ENCODE data around the gene PCDHGC4.

- TF ChIP-seq CTCF (IDR thresholded peaks at IDR 0.05) (no peak), POLR2AphosphoS5 (IDR thresholded peaks at IDR 0.05; ENCODE audit: low read depth, low read length) (no peak), SIN3A (IDR thresholded peaks at IDR 0.05; ENCODE audit: borderline replicate concordance, insufficient read depth, low read depth, low read length) (no peak), REST (IDR thresholded peaks at IDR 0.05; ENCODE audit: insufficient read depth in 1 of 2, low read depth in 2 of 2, low read length in 1 of 2) (no peak)
Measured at GRCh38 chr5:141529002-141529401, 44.2 kb downstream of the PCDHGC4 start.
